Ovary (tissue), 9 donors: ENCODE data around the gene GPR21. TPM values are rescaled to one million over a fixed set of nuclear protein-coding genes. Genes with fewer than 3 reads are reported as not detected.
A peak's percentile ranks its signal among the peaks of the same experiment; 100 is the strongest.

Experiments
- DNase-seq, 5 donors: peaks; one replicate each; pipeline ENCODE4 v3.0.0-alpha.2; 2019 to 2020
- H3K27ac ChIP-seq, 2 donors: fragments of 200-600 bp; one replicate each; pipeline versions ENCODE4 v1.5.1 to v1.8.0; 2019 to 2022
- H3K27me3 ChIP-seq: fragments of 200-600 bp; one replicate; pipeline ENCODE4 v1.8.0; 2022
- H3K36me3 ChIP-seq: fragments of 200-600 bp; sonication (generic); one replicate; pipeline ENCODE4 v1.5.1; 2019
- H3K4me1 ChIP-seq: one replicate; pipeline ENCODE4 v1.8.1; 2013; ENCODE audit warnings: mild to moderate bottlenecking, moderate library complexity; ENCODE audit not compliant: insufficient read depth
- H3K4me3 ChIP-seq: fragments of 200-600 bp; sonication (generic); one replicate; pipeline ENCODE4 v1.5.1; 2017
- H3K9me3 ChIP-seq, 2 donors: fragments of 200-600 bp in 1 of 2; sonication (generic) in 1 of 2; one replicate each; pipeline versions ENCODE4 v1.5.1 to v1.8.1; 2013 to 2019; ENCODE audit warnings: mild to moderate bottlenecking in 1 of 2, moderate library complexity in 1 of 2
- CTCF ChIP-seq, 3 donors: fragments of 450-650 bp in 2 of 3; fragments of 200-600 bp in 1 of 3; IDR thresholded peaks; one replicate each; pipeline versions ENCODE4 v1.5.1 to v1.8.0; 2016 to 2022; ENCODE audit warnings: antibody characterized with exemption in 3 of 3, mild to moderate bottlenecking in 1 of 3
- EP300 ChIP-seq: sonication (generic); formaldehyde crosslinking; IDR thresholded peaks from one replicate; pipeline ENCODE4 v1.6.1; 2017; ENCODE audit warnings: antibody characterized with exemption
- POLR2A ChIP-seq: fragments of 450-650 bp; IDR thresholded peaks from one replicate; pipeline ENCODE4 v1.6.1; 2017; ENCODE audit warnings: antibody characterized with exemption, mild to moderate bottlenecking, moderate library complexity
- WGBS, 3 donors: extraction: QIAGEN DNeasy Blood & Tissue Kit in 1 of 3; methylation state at CpG; one replicate each; pipeline versions ENCODE4 v1.1.5 to v1.1.7; 2013 to 2017; 5-methylcytosine and 5-hydroxymethylcytosine counted together
- intact Hi-C, 4 donors: fragments of 100-400 bp; cut with DNase I; formaldehyde crosslinking; loops; one replicate each; pipeline versions ENCODE4 v1.11.0 to v1.15.1; 2022 to 2023
- polyA plus RNA-seq, 2 donors: library from polyadenylated mRNA; stranded (reverse); fragments of 200-250 nt in 1 of 2; fragments of 350-450 nt in 1 of 2; fragmentation: Illumina TruSeq in 1 of 2; extraction: RNeasy Lipid Tissue Mini Kit (QIAGEN cat#74804) in 1 of 2; gene quantifications; one replicate each; pipeline ENCODE4 v1.2.3, GENCODE V29; 2013 to 2014
- total RNA-seq, 7 donors: library from RNA; depleted of rRNA in 2 of 7; stranded (reverse); fragments of >200 nt in 2 of 7; fragmentation: NEBNext Ultra II Directional in 3 of 7; extraction: Animal tissue kit (Norgen Biotek cat#: 25700) in 3 of 7; gene quantifications; one replicate each; pipeline versions ENCODE4 v1.1.0 to v1.2.4, GENCODE V29; 2016 to 2023
- donor health status: DM: no; HTN: no; CAD: no; lungs with moderate emphysema.
- donor health status: DM: no; HTN: no; CAD: no.
- donor health status: Bipolar disorder and iron deficiency.
- donor health status: DM: yes; HTN: yes; CAD: no.
- donor health status: DM: no; HTN: no; CAD: no.
- donor health status: DM: yes; HTN: yes; CAD: no.

Gene GPR21
- total and polyA plus RNA-seq, 9 donors, result 0.39 to 2.4 (median 1.7) TPM; not detected in 2

DNA sequence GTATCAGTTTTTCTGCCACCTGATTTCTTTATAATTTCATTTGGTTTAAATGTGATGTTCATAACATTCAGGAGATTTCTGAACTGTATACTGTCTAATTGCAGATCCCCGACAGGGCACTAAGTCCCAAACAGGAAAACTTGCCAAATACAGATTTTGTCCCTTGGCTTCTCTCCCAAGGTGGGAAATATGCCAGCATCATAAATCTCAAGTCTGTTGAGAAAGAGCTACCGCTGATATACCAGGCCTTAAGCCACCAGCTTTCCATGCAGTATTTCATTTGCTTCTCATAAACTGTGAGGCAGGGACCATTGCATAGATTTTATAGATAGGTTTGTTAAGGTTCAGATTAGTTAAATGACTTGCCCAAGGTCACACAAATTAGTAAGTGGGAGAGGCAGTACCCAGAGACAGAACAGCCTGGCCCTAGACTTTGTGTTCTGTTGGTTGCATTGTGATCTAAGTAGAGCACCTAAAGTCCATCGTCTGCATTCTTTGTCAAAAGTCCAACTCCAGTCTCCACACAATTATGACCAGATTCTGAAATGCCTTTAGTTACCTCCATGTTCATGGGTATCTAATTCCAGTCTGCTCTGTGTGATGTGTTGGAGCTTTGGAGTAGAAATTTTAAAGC lies 16.2 kb downstream of the GPR21 start:
- peaks cover 10% of the 10 kb centered on the region for H3K4me1 ChIP-seq
- TF ChIP-seq POLR2A, result no peak
- TF ChIP-seq EP300, result no peak
- no peak for TF ChIP-seq CTCF (IDR thresholded peaks at IDR 0.05)
- H3K36me3 ChIP-seq, result no peaks in the 10 kb centered on the region
- H3K27me3 ChIP-seq, result no peaks in the 10 kb centered on the region
- H3K4me3 ChIP-seq, result no peak overlapping the region
- WGBS, 3 donors, result 8 to 10% (median 10%) methylated on average over 3 of the region's 3 CpGs
- no peaks in the 10 kb centered on the region for H3K9me3 ChIP-seq
- intact Hi-C loops, result no loop called here
- DNase-seq, result peak in 1 of 5 donors; percentile 42
- H3K27ac ChIP-seq, result peak overlapping the region in 1 of 2 donors; percentile 18

GRCh38 chr9:123053046-123053445 lies 19.6 kb downstream of the GPR21 start:
- H3K27me3 ChIP-seq, result no peaks in the 10 kb centered on the region
- H3K4me3 ChIP-seq, result no peak overlapping the region
- H3K4me1 ChIP-seq, result peaks cover 4% of the 10 kb centered on the region
- no peaks in the 10 kb centered on the region for H3K9me3 ChIP-seq
- H3K36me3 ChIP-seq, result no peaks in the 10 kb centered on the region
- no peak overlapping the region for H3K27ac ChIP-seq
- DNase-seq, result no peak
- no peak for TF ChIP-seq POLR2A
- no peak for TF ChIP-seq CTCF (IDR thresholded peaks at IDR 0.05)
- TF ChIP-seq EP300, result no peak
- intact Hi-C loops, result no loop called here

DNA sequence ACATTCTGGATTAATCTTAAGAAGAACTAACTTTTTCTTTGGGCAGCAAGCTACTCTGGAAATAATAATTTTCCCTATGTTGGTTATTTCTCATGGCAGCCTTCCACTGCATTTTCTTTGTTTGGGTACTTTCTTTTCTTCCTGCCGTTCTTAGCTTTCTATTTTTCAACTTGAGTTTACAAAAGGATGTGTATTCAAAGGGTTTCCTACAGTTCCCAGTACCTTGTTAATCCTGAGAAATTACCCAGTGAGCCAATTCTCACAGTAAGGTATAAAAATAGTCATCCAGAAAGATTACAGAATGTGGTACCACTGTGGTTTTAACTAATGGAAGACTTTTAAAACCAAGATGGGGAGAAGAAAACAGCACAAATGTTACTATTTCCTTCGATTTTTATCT lies 20.2 kb downstream of the GPR21 start:
- H3K36me3 ChIP-seq, result no peaks in the 10 kb centered on the region
- no peaks in the 10 kb centered on the region for H3K27me3 ChIP-seq
- no peak overlapping the region for H3K27ac ChIP-seq
- H3K4me1 ChIP-seq, result peaks cover 4% of the 10 kb centered on the region
- no peaks in the 10 kb centered on the region for H3K9me3 ChIP-seq
- no peak for DNase-seq
- WGBS, 3 donors, result 16 to 33% (median 22%) methylated on average over 2 of the region's 2 CpGs
- H3K4me3 ChIP-seq, result no peak overlapping the region
- no peak for TF ChIP-seq CTCF (IDR thresholded peaks at IDR 0.05)
- intact Hi-C loops, result no loop called here

GRCh38 chr9:123058834-123059233 lies 25.4 kb downstream of the GPR21 start:
- H3K27me3 ChIP-seq, result no peaks in the 10 kb centered on the region
- H3K4me3 ChIP-seq, result no peak overlapping the region
- no peak overlapping the region for H3K27ac ChIP-seq
- H3K9me3 ChIP-seq, result no peaks in the 10 kb centered on the region
- no peaks in the 10 kb centered on the region for H3K36me3 ChIP-seq
- TF ChIP-seq POLR2A (no peak), CTCF (IDR thresholded peaks at IDR 0.05) (no peak), EP300 (peak; percentile 33)
- intact Hi-C loops, result no loop called here
- 72 to 87% (median 74%) methylated on average over 1 of the region's 1 CpG for WGBS, 3 donors
- DNase-seq, result no peak
- peaks cover 7% of the 10 kb centered on the region for H3K4me1 ChIP-seq
